PC-3 (cell line): ENCODE measurements around the gene GCG. TPM values are rescaled to one million over a fixed set of nuclear protein-coding genes. Genes with fewer than 3 reads are reported as not detected.
A peak's percentile ranks its signal among the peaks of the same experiment; 100 is the strongest.

ENCODE experiments used
- ATAC-seq: fragments of 200-7000 bp; cut with Tn5 transposase; 2 replicates; pipeline ENCODE4 v1.9.1; 2020; ENCODE audit warnings: mild to moderate bottlenecking, moderate library complexity
- BruUV-seq: library from RNA; stranded (reverse); fragments of 400-500 nt; replicated peaks from 2 replicates; lab custom pipeline; 2021; lab: Mats Ljungman, UMichigan
- CTCF ChIA-PET: fragments of 300-600 bp; sonication (Branson Sonifier 250); formaldehyde crosslinking; loops from one replicate; lab custom pipeline; 2022; ENCODE audit warnings: antibody characterized with exemption; lab: Charles Lee
- POLR2A ChIA-PET: fragments of 300-600 bp; sonication (Branson Sonifier 250); formaldehyde crosslinking; loops from one replicate; lab custom pipeline; 2022; ENCODE audit warnings: antibody characterized with exemption; ENCODE audit not compliant: unreplicated experiment; lab: Charles Lee
- DNase-seq: peaks from one replicate; pipeline ENCODE4 v3.0.0-alpha.2; 2015
- H2AFZ ChIP-seq: fragments of 300-600 bp; sonication (generic); 2 replicates; pipeline ENCODE4 v1.6.0; 2016; ENCODE audit warnings: antibody characterized with exemption, low read length
- H3F3A ChIP-seq: fragments of 300-600 bp; sonication (generic); one replicate; pipeline ENCODE4 v1.6.0; 2017; ENCODE audit warnings: antibody characterized with exemption, low read length, control low read depth, mild to moderate bottlenecking; ENCODE audit not compliant: unreplicated experiment
- H3K27ac ChIP-seq: fragments of 300-600 bp; sonication (generic); 2 replicates; pipeline ENCODE4 v1.5.1; 2016; ENCODE audit warnings: mild to moderate bottlenecking, low read length
- H3K27me3 ChIP-seq: fragments of 300-600 bp; sonication (generic); 2 replicates; pipeline ENCODE4 v1.6.1; 2016; ENCODE audit warnings: low read length, mixed read lengths
- H3K36me3 ChIP-seq: fragments of 300-600 bp; sonication (generic); 2 replicates; pipeline ENCODE4 v1.6.1; 2016; ENCODE audit warnings: low read depth, mixed run types, low read length, mixed read lengths
- H3K4me1 ChIP-seq: fragments of 300-600 bp; sonication (generic); 2 replicates; pipeline ENCODE4 v1.5.1; 2016; ENCODE audit warnings: low read length; ENCODE audit not compliant: insufficient read depth
- H3K4me2 ChIP-seq: fragments of 300-600 bp; sonication (generic); 2 replicates; pipeline ENCODE4 v1.6.0; 2016; ENCODE audit warnings: low read length
- H3K4me3 ChIP-seq: fragments of 300-600 bp; sonication (generic); 2 replicates; pipeline ENCODE4 v1.5.1; 2016; ENCODE audit warnings: mild to moderate bottlenecking, low read length, mixed read lengths
- H3K79me2 ChIP-seq: fragments of 300-600 bp; sonication (generic); 2 replicates; pipeline ENCODE4 v1.6.1; 2017; ENCODE audit warnings: low read length, mixed read lengths
- H3K9ac ChIP-seq: fragments of 300-600 bp; sonication (generic); 2 replicates; pipeline ENCODE4 v1.6.0; 2016; ENCODE audit warnings: mild to moderate bottlenecking, low read length
- H3K9me2 ChIP-seq: fragments of 300-600 bp; sonication (generic); replicated peaks from 2 replicates; pipeline ENCODE4 v1.6.1; 2016; ENCODE audit warnings: mixed run types, low read length, mixed read lengths
- H3K9me3 ChIP-seq: fragments of 300-600 bp; sonication (generic); 2 replicates; pipeline ENCODE4 v1.6.1; 2016; ENCODE audit warnings: low read length, mixed read lengths
- H4K20me1 ChIP-seq: fragments of 300-600 bp; sonication (generic); 2 replicates; pipeline ENCODE4 v1.6.1; 2016; ENCODE audit warnings: low read length, mixed read lengths
- CTCF ChIP-seq: fragments of 300-600 bp; sonication (generic); conservative IDR thresholded peaks from 2 replicates; pipeline ENCODE4 v1.5.1; 2017; ENCODE audit warnings: antibody characterized with exemption, low read depth, mild to moderate bottlenecking, low read length
- EZH2 ChIP-seq: fragments of 300-600 bp; sonication (generic); IDR thresholded peaks from one replicate; pipeline ENCODE4 v1.6.1; 2017; ENCODE audit warnings: antibody characterized with exemption, mild to moderate bottlenecking, low read length; ENCODE audit not compliant: unreplicated experiment
- EZH2phosphoT487 ChIP-seq: fragments of 300-600 bp; sonication (generic); IDR thresholded peaks from 2 replicates; pipeline ENCODE4 v1.6.1; 2018; ENCODE audit warnings: mild to moderate bottlenecking, antibody characterized with exemption, low read length, borderline replicate concordance
- intact Hi-C: fragments of 100-400 bp; cut with micrococcal nuclease; formaldehyde crosslinking; loops from 2 replicates; pipeline ENCODE4 v1.9.0; 2023
- total RNA-seq: library from RNA; depleted of rRNA; stranded (reverse); fragments of >200 nt; gene quantifications from 2 replicates; pipeline ENCODE4 v1.2.3, GENCODE V29; 2014

The GCG gene
- total RNA-seq, 1 experiment from 2014 or later = not detected

DNA sequence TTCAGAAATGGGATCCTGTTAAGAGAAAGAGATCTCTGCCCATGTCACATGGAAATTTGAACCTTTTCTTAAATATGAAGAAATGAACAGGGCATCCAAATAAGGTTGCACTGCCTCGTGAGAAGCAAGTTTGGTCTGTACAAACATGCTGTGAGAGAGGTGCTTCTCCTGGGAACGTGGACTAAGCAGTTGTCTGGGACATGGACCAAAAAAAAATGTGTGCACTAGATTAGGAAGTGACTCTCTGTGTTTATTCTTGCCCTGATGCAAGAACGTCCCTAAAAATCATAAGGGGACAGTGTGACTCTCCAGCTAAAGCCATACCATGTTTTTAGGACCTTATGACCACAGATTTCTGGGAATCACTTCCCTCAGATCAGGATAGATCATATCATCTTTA, 23.7 kb upstream of the GCG start:
- TF ChIP-seq EZH2phosphoT487 (no peak), CTCF (no peak), EZH2 (no peak)
- Histone ChIP-seq H3K27me3 (no peaks in the 10 kb centered on the region), H3K9ac (no peak overlapping the region), H4K20me1 (no peaks in the 10 kb centered on the region), H3K9me2 (no peaks in the 10 kb centered on the region; the same call in 1 of the 2 replicates), H3K36me3 (no peaks in the 10 kb centered on the region), H3F3A (no peaks in the 10 kb centered on the region), H3K79me2 (no peaks in the 10 kb centered on the region), H3K4me1 (no peaks in the 10 kb centered on the region), H2AFZ (0 out of 2 replicates have a peak overlapping the region, but pooled peaks have one; percentile 11), H3K9me3 (no peaks in the 10 kb centered on the region), H3K4me3 (no peak overlapping the region), H3K27ac (no peak overlapping the region), H3K4me2 (no peak overlapping the region)
- CTCF ChIA-PET = no interaction called here
- intact Hi-C loops = no loop called here
- DNase-seq (no peak), ATAC-seq (peak; percentile 31)
- no TSS peak for BruUV-seq
- POLR2A ChIA-PET = no interaction called here

DNA sequence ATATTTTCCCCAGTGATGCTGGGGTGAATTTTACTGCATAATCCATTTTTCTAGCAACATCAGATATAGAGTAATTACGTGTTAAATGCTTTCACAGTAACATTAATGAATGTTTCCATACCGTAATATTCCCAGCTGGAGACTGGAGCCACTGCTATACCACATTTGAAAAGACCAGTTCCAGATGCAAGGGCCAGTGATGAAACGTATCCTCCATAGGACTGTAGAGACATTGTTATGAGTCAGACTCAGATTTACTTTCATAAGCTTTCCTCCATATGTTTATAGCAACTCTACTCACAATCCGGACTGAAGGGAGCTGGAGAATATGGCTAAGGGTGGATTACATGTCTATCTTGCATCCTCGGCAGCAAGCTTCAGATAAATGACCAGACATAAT, 22.7 kb upstream of the GCG start:
- Histone ChIP-seq H3K9me3 (no peaks in the 10 kb centered on the region), H3F3A (no peaks in the 10 kb centered on the region), H3K79me2 (no peaks in the 10 kb centered on the region), H3K4me2 (no peak overlapping the region), H3K27ac (no peak overlapping the region), H2AFZ (no peak overlapping the region), H3K9me2 (no peaks in the 10 kb centered on the region; the same call in 1 of the 2 replicates), H3K36me3 (no peaks in the 10 kb centered on the region), H3K9ac (no peak overlapping the region), H3K27me3 (no peaks in the 10 kb centered on the region), H4K20me1 (no peaks in the 10 kb centered on the region), H3K4me1 (no peaks in the 10 kb centered on the region), H3K4me3 (no peak overlapping the region)
- CTCF ChIA-PET = no interaction called here
- DNase-seq = no peak
- POLR2A ChIA-PET = no interaction called here
- TF ChIP-seq EZH2 (no peak), EZH2phosphoT487 (no peak), CTCF (no peak)
- intact Hi-C loops = no loop called here
- no peak for ATAC-seq
- BruUV-seq = no TSS peak

- H3K36me3 ChIP-seq = no peaks in the 10 kb centered on the region
- H3K79me2 ChIP-seq = no peaks in the 10 kb centered on the region
- no peaks in the 10 kb centered on the region for H4K20me1 ChIP-seq
- no peaks in the 10 kb centered on the region; the same call in 1 of the 2 replicates for H3K9me2 ChIP-seq
- intact Hi-C loops = no loop called here
- no peak overlapping the region for H3K4me3 ChIP-seq
- no peak overlapping the region for H3K4me2 ChIP-seq
- ChIA-PET CTCF (no interaction called here), POLR2A (no interaction called here)
- no peaks in the 10 kb centered on the region for H3K27me3 ChIP-seq
- H2AFZ ChIP-seq = no peak overlapping the region
- H3K9ac ChIP-seq = no peak overlapping the region
- H3K27ac ChIP-seq = no peak overlapping the region
- DNase-seq = no peak
- H3K4me1 ChIP-seq = no peaks in the 10 kb centered on the region
- H3K9me3 ChIP-seq = no peaks in the 10 kb centered on the region
- no peak for TF ChIP-seq EZH2phosphoT487
- TF ChIP-seq EZH2 = no peak
- TF ChIP-seq CTCF = no peak
- BruUV-seq = no TSS peak
- peak; percentile 38; the same call in 1 of the 2 replicates for ATAC-seq
- no peaks in the 10 kb centered on the region for H3F3A ChIP-seq
These were observed 20.8 kb upstream of the GCG start for GRCh38 chr2:162172802-162173370.
